NCI-H2107 treated with DMSO at 0.1 percent for 48 hours (cell line): ENCODE results near the gene CSAG2.
"Not testable (repeated sequence)": the region's sequence is repeated elsewhere in the genome, so short reads cannot be mapped to it uniquely, and the experiment has no call there.

Experiments
- DNase-seq: peaks from one replicate; lab custom pipeline; 2025; ENCODE audit not compliant: unreplicated experiment; lab: John Stamatoyannopoulos, UW

Gene CSAG2, protein sequence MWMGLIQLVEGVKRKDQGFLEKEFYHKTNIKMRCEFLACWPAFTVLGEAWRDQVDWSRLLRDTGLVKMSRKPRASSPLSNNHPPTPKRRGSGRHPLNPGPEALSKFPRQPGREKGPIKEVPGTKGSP

DNA sequence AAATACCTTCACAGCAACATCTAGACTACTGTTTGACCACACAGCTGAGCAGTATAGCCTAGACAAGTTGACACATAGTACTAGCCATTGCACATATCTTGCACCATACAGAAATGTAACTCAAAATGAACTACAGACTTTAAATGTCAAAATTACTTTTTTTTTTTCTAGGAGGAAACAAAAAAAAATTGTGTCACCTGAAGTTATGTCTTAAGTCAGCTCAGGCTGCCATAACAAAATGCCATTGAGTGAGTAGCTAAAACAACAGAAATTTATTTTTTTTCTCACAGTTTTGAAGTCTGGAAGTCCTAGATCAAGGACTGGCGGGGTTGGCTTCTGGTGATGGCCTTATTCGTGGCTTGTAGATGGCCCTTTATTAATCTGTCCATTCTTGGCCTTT is at the start of gene CSAG2:
Gene CSAG2, minus strand, starts transcription at position 101 of the 400 bp plus-strand sequence. CDS start 161 bp downstream, outside the sequence.
- not testable (repeated sequence) for DNase-seq

DNA sequence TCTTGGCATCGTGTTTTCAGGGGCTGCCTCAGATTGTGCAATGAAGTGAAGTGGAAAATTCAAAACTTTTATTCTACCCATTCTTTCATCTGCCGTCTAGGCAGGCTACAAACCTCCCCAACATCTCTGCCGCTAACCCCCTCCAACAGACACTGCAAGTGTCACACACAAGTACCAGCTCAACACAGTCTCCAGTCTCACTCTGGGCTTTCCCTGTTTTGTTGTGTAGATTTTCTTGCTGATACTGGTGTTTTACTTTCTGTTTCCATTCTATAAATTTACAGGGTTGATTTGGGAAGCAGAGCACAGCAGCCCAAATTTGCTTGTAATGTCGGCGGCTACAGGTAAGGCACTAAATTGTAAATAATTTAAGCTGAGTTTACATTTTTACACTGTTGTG is 45.8 kb upstream of the CSAG2 start:
- not testable (repeated sequence) for DNase-seq

DNA sequence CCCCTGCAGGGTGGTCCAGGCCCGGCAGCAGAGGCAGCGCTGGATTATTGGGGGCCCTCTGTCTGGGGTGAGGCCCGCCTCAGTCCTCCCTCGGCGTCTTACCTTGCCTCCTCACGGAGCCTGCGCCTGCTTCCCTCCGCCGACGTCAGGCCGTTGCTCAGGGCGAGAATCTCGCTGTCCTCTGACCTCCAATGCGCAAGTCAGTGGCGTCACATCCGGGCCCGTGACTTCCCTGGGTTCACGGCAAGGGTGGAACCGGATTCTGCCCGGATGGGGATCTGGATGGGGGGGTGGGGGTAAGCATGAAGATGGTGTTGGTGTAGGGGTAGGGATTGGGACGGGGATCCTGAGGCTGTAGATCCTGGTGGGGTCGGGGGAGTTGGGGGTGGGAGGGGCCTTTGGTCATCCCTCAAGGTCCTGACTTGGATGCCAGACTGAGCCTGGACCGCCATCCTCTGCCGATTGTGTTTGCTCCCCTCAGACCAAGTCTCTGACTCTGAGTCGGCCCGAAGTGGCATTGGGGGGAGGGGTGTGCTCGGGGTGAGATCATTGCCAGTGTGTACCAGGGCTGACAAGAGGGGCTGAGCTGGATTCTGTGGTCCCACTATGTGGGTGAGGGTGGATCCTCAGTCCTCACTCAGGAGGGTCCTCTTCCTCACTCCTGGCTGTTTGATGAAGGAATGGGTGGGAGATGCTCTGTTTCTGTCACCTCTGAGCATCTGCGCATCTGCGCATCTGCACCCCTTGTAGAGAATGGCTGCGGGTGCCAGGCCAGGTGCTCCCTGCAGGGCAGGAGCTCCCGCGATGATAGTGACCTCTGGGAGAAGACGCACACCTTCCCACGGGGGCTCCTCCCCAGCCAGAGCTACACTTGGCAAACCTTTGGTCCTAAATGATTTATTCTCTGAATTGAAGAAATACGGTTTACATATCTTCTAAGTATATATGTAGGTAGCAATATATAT is 44.9 kb upstream of the CSAG2 start, which contains the start of gene MAGEA2:
Gene MAGEA2, minus strand, starts transcription at position 157 of the 965 bp plus-strand sequence. CDS start 2,479 bp downstream, outside the sequence.
- DNase-seq, result not testable (repeated sequence)

DNA sequence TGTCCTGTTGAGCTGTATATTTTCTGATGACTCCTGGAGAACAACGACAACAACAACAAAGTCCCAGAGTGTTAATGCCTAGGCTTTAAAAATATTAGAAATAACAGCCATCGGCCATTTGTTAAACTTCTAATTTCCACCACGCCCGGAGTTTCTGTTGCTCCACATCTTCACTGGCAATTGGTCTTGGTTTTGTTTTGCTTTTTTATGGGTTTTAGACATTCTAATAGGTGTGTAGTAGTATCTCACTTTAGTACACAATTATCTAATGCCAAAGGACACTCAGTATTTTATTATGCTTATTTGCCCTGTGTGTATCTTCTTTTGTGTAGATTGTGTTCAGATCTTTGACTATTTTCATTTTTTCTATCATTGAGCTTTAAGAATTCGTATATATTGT is 29.5 kb upstream of the CSAG2 start:
- no peak for DNase-seq

DNA sequence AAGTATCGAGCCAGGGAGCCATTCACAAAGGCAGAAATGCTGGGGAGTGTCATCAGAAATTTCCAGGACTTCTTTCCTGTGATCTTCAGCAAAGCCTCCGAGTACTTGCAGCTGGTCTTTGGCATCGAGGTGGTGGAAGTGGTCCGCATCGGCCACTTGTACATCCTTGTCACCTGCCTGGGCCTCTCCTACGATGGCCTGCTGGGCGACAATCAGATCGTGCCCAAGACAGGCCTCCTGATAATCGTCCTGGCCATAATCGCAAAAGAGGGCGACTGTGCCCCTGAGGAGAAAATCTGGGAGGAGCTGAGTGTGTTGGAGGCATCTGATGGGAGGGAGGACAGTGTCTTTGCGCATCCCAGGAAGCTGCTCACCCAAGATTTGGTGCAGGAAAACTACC is 27.5 kb upstream of the CSAG2 start:
- not testable (repeated sequence) for DNase-seq

DNA sequence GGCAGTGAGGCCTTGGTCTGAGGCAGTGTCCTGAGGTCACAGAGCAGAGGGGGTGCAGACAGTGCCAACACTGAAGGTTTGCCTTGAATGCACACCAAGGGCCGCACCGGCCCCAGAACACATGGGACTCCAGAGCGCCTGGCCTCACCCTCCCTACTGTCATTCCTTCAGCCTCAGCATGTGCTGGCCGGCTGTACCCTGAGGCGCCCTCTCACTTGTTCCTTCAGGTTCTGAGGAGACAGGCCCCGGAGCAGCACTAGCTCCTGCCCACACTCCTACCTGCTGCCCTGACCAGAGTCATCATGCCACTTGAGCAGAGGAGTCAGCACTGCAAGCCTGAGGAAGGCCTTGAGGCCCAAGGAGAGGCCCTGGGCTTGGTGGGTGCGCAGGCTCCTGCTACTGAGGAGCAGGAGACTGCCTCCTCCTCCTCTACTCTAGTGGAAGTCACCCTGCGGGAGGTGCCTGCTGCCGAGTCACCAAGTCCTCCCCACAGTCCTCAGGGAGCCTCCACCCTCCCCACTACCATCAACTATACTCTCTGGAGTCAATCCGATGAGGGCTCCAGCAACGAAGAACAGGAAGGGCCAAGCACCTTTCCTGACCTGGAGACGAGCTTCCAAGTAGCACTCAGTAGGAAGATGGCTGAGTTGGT is 26.9 kb upstream of the CSAG2 start:
- DNase-seq, result no peak

DNA sequence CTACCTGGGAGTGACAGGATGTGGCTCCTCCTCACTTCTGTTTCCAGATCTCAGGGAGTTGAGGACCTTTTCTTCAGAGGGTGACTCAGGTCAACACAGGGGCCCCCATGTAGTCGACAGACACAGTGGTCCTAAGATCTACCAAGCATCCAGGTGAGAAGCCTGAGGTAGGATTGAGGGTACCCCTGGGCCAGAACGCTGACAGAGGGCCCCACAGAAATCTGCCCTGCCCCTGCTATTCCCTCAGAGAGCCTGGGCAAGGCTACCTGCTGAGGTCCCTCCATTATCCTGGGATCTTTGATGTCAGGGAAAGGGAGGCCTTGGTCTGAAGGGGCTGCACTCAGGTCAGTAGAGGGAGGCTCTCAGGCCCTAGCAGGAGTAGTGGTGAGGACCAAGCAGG is 26.0 kb upstream of the CSAG2 start:
- DNase-seq, result no peak

DNA sequence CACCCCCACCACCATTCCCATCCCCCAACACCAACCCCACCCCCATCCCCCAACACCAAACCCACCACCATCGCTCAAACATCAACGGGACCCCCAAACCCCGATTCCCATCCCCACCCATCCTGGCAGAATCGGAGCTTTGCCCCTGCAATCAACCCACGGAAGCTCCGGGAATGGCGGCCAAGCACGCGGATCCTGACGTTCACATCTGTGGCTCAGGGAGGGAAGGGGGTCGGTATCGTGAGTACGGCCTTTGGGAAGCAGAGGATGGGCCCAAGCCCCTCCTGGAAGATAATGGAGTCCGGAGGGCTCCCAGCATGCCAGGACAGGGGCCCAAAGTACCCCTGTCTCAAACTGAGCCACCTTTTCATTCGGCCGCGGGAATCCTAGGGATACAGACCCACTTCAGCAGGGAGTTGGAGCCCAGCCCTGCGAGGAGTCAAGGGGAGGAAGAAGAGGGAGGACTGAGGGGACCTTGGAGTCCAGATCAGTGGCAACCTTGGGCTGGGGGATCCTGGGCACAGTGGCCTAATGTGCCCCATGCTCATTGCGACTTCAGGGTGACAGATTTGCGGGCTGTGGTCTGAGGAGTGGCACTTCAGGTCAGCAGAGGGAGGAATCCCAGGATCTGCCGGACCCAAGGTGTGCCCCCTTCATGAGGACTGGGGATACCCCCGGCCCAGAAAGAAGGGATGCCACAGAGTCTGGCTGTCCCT is 25.2 kb upstream of the CSAG2 start:
- DNase-seq, result not testable (repeated sequence)

DNA sequence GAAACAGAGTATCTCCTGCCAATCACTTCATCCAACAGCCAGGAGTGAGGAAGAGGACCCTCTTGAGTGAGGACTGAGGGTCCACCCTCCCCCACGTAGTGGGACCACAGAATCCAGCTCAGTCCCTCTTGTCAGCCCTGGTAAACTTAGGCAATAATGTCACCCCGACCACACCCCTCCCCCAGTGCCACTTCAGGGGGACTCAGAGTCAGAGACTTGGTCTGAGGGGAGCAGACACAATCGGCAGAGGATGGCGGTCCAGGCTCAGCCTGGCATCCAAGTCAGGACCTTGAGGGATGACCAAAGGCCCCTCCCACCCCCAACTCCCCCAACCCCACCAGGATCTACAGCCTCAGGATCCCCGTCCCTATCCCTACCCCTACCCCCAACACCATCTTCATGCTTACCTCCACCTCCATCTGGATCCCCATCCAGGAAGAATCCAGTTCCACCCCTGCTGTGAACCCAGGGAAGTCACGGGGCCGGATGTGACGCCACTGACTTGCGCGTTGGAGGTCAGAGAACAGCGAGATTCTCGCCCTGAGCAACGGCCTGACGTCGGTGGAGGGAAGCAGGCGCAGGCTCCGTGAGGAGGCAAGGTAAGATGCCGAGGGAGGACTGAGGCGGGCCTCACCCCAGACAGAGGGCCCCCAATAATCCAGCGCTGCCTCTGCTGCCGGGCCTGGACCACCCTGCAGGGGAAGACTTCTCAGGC is 24.3 kb upstream of the CSAG2 start, which contains the start of the genes CSAG1 and MAGEA12:
Gene CSAG1, minus strand, starts transcription at position 461 of the 715 bp plus-strand sequence. CDS start 1,261 bp downstream, outside the sequence.
Gene MAGEA12, plus strand, starts transcription at position 497 of the 715 bp plus-strand sequence. CDS start 2,405 bp downstream, outside the sequence.
- no peak for DNase-seq

DNA sequence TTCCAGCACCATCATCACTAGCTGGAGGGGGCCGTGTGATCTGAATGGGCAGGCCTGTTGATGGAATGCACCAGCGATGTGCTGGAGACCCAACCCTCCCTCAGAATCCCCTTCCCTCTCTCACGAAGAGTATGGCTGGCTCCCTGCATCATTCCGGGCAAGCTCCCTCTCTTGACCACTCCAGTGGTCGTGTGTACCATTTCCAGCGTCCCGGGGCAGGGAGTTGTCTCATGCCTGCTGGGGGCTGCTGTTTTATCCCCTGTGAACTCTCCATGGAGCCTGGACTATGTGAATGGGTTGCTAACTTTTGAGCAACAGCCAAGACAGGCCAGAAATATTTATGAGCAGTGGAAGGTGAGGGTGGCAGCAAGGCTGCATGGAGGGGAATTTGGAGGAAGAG is 16.3 kb upstream of the CSAG2 start:
- DNase-seq, result no peak

DNA sequence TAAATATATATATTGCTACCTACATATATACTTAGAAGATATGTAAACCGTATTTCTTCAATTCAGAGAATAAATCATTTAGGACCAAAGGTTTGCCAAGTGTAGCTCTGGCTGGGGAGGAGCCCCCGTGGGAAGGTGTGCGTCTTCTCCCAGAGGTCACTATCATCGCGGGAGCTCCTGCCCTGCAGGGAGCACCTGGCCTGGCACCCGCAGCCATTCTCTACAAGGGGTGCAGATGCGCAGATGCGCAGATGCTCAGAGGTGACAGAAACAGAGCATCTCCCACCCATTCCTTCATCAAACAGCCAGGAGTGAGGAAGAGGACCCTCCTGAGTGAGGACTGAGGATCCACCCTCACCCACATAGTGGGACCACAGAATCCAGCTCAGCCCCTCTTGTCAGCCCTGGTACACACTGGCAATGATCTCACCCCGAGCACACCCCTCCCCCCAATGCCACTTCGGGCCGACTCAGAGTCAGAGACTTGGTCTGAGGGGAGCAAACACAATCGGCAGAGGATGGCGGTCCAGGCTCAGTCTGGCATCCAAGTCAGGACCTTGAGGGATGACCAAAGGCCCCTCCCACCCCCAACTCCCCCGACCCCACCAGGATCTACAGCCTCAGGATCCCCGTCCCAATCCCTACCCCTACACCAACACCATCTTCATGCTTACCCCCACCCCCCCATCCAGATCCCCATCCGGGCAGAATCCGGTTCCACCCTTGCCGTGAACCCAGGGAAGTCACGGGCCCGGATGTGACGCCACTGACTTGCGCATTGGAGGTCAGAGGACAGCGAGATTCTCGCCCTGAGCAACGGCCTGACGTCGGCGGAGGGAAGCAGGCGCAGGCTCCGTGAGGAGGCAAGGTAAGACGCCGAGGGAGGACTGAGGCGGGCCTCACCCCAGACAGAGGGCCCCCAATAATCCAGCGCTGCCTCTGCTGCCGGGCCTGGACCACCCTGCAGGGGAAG is 5.0 kb upstream of the CSAG2 start, which contains the start of gene MAGEA2B:
Gene MAGEA2B, plus strand, starts transcription at position 814 of the 973 bp plus-strand sequence. CDS start 2,479 bp downstream, outside the sequence.
- not testable (repeated sequence) for DNase-seq

DNA sequence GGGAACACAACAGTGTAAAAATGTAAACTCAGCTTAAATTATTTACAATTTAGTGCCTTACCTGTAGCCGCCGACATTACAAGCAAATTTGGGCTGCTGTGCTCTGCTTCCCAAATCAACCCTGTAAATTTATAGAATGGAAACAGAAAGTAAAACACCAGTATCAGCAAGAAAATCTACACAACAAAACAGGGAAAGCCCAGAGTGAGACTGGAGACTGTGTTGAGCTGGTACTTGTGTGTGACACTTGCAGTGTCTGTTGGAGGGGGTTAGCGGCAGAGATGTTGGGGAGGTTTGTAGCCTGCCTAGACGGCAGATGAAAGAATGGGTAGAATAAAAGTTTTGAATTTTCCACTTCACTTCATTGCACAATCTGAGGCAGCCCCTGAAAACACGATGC is 4.1 kb upstream of the CSAG2 start:
- DNase-seq, result not testable (repeated sequence)

DNA sequence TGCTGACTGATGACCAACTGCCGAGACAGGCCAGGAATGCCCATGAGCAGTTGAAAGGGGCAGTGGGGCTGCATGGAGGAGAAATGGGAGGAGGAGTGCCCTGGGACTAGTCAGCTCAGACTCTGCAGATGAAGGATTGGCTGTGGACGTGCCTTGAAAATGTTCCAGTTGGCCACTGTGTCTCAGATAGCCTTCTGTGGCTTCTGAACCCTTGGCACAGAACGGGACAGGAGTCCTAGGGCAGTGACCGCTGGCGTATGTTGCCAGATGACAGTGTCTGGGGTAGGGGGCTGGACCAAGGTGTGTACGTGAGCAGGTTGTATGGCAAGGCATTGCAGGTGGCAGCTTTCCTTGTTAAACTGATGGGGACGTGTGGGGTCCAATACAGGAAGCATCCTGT is 2.6 kb downstream of the CSAG2 start:
- DNase-seq, result not testable (repeated sequence)

DNA sequence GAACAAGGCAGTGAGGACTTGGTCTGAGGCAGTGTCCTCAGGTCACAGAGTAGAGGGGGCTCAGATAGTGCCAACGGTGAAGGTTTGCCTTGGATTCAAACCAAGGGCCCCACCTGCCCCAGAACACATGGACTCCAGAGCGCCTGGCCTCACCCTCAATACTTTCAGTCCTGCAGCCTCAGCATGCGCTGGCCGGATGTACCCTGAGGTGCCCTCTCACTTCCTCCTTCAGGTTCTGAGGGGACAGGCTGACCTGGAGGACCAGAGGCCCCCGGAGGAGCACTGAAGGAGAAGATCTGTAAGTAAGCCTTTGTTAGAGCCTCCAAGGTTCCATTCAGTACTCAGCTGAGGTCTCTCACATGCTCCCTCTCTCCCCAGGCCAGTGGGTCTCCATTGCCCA is 8.7 kb downstream of the CSAG2 start:
- DNase-seq, result not testable (repeated sequence)

DNA sequence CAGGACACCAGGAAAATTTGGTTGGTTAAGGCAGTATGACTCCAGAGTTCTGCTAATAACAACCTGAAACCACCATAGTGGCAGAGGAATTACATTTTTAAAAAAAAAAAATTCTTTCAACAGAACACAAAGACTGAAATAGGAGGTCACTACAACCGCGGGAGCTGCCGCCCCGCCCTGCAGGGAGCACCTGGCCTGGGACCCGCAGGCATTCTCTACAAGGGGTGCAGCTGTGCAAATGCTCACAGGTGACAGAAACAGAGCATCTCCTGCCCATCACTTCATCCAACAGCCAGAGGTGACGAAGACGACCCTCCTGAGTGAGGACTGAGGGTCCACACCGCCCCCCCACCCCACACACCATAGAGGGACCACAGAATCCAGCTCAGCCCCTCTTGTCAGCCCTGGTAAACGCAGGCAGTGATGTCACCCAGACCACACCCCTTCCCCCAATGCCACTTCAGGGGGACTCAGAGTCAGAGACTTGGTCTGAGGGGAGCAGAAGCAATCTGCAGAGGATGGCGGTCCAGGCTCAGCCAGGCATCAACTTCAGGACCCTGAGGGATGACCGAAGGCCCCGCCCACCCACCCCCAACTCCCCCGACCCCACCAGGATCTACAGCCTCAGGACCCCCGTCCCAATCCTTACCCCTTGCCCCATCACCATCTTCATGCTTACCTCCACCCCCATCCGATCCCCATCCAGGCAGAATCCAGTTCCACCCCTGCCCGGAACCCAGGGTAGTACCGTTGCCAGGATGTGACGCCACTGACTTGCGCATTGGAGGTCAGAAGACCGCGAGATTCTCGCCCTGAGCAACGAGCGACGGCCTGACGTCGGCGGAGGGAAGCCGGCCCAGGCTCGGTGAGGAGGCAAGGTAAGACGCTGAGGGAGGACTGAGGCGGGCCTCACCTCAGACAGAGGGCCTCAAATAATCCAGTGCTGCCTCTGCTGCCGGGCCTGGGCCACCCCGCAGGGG is 10.8 kb downstream of the CSAG2 start, which contains the start of gene MAGEA3:
Gene MAGEA3, plus strand, starts transcription at position 843 of the 980 bp plus-strand sequence. CDS start 2,039 bp downstream, outside the sequence.
- not testable (repeated sequence) for DNase-seq

DNA sequence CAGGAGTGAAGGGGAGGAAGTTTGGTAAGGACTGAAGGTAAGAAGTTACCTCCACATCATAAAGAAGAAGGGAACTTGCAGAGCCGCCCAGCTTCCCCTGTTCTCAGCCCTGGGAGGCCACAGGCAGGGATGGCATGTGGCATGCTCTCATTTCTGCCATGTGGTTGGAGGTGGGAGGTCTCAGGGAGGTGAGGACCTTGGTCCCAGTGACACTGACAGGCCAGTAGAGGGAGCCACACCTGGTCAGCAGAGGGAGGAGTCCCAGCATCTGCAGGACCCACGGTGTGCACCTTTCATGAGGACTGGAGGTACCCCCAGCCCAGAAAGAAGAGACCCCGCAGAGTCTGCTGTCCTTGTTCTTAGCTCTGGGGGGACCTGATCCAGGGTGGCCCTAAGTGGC is 28.1 kb downstream of the CSAG2 start:
- not testable (repeated sequence) for DNase-seq

DNA sequence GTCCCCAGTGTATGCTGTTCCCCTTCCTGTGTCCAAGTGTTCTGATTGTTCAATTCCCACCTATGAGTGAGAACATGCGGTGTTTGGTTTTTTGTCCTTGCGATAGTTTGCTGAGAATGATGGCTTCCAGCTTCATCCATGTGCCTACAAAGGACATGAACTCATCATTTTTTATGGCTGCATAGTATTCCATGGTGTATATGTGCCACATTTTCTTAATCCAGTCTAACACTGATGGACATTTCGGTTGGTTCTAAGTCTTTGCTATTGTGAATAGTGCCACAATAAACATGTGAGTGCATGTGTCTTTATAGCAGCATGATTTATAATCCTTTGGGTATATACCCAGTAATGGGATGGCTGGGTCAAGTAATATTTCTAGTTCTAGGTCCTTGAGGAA is 34.4 kb downstream of the CSAG2 start:
- DNase-seq, result not testable (repeated sequence)
